ENCODE measurements around the gene SLC16A4. TPM values are rescaled to one million over a fixed set of nuclear protein-coding genes. Genes with fewer than 3 reads are reported as not detected.

The SLC16A4 gene
- total and polyA plus RNA-seq, 2 experiments from 2014 or later = 0.94 to 1.6 TPM

DNA sequence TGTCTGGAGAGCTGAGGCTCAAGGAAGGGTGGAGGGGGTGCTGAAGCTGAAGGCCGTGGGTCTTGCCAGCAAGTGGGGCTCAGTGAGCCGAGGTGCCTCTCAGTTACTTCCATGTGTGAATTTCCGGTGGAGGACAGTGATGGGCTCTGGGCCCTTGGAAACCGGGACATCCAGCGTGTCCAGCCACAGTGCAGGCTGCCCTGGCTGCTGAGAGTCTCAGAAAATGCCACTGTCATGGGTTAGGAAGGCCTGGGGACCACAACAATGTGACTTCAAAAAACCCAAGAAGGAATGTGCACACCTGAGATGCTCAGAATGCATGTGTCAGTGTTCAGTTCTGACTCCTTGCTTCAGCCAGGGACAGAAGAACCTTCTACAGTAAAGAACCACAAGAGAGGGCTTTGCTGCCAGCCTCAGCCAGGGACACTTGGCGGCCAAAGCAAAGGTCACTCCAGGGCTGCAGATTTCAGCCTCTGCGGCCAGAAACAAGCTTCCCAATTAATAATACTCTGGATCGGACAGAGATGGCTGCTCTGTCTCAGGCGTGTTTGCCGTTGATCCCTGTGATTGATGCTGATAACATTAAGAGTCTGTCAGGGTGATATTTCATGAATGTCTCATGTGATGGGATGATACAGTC is 29.3 kb upstream of the SLC16A4 start:
- TF ChIP-seq REST (IDR thresholded peaks at IDR 0.05; ENCODE audit: unreplicated experiment) (no peak), STAT1 (IDR thresholded peaks at IDR 0.05; ENCODE audit: unreplicated experiment) (no peak), ETS1 (IDR thresholded peaks at IDR 0.05) (no peak), ZNF331 (CRISPR knock-in tag; IDR thresholded peaks at IDR 0.05; ENCODE audit: low read depth) (no peak), CREB1 (CRISPR knock-in tag; IDR thresholded peaks at IDR 0.05; ENCODE audit: low read depth) (no peak), EZH2 (IDR thresholded peaks at IDR 0.05; ENCODE audit: low read depth, unreplicated experiment) (no peak), POLR2AphosphoS5 (IDR thresholded peaks at IDR 0.05; ENCODE audit: low read depth) (no peak), ZNF114 (CRISPR knock-in tag; IDR thresholded peaks at IDR 0.05) (no peak), JUNB (IDR thresholded peaks at IDR 0.05; ENCODE audit: unreplicated experiment) (no peak), EZH2phosphoT487 (IDR thresholded peaks at IDR 0.05; ENCODE audit: unreplicated experiment) (no peak), NANOG (IDR thresholded peaks at IDR 0.05; ENCODE audit: borderline replicate concordance) (no peak)
- TF ChIP-seq, protein P1, sequence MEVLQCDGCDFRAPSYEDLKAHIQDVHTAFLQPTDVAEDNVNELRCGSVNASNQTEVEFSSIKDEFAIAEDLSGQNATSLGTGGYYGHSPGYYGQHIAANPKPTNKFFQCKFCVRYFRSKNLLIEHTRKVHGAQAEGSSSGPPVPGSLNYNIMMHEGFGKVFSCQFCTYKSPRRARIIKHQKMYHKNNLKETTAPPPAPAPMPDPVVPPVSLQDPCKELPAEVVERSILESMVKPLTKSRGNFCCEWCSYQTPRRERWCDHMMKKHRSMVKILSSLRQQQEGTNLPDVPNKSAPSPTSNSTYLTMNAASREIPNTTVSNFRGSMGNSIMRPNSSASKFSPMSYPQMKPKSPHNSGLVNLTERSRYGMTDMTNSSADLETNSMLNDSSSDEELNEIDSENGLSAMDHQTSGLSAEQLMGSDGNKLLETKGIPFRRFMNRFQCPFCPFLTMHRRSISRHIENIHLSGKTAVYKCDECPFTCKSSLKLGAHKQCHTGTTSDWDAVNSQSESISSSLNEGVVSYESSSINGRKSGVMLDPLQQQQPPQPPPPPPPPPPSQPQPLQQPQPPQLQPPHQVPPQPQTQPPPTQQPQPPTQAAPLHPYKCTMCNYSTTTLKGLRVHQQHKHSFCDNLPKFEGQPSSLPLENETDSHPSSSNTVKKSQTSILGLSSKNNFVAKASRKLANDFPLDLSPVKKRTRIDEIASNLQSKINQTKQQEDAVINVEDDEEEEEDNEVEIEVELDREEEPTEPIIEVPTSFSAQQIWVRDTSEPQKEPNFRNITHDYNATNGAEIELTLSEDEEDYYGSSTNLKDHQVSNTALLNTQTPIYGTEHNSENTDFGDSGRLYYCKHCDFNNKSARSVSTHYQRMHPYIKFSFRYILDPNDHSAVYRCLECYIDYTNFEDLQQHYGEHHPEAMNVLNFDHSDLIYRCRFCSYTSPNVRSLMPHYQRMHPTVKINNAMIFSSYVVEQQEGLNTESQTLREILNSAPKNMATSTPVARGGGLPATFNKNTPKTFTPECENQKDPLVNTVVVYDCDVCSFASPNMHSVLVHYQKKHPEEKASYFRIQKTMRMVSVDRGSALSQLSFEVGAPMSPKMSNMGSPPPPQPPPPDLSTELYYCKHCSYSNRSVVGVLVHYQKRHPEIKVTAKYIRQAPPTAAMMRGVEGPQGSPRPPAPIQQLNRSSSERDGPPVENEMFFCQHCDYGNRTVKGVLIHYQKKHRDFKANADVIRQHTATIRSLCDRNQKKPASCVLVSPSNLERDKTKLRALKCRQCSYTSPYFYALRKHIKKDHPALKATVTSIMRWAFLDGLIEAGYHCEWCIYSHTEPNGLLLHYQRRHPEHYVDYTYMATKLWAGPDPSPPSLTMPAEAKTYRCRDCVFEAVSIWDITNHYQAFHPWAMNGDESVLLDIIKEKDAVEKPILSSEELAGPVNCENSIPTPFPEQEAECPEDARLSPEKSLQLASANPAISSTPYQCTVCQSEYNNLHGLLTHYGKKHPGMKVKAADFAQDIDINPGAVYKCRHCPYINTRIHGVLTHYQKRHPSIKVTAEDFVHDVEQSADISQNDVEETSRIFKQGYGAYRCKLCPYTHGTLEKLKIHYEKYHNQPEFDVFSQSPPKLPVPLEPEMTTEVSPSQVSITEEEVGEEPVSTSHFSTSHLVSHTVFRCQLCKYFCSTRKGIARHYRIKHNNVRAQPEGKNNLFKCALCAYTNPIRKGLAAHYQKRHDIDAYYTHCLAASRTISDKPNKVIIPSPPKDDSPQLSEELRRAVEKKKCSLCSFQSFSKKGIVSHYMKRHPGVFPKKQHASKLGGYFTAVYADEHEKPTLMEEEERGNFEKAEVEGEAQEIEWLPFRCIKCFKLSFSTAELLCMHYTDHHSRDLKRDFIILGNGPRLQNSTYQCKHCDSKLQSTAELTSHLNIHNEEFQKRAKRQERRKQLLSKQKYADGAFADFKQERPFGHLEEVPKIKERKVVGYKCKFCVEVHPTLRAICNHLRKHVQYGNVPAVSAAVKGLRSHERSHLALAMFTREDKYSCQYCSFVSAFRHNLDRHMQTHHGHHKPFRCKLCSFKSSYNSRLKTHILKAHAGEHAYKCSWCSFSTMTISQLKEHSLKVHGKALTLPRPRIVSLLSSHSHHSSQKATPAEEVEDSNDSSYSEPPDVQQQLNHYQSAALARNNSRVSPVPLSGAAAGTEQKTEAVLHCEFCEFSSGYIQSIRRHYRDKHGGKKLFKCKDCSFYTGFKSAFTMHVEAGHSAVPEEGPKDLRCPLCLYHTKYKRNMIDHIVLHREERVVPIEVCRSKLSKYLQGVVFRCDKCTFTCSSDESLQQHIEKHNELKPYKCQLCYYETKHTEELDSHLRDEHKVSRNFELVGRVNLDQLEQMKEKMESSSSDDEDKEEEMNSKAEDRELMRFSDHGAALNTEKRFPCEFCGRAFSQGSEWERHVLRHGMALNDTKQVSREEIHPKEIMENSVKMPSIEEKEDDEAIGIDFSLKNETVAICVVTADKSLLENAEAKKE (CRISPR knock-in tag; IDR thresholded peaks at IDR 0.05) = no peak
- TF ChIP-seq, protein P2, sequence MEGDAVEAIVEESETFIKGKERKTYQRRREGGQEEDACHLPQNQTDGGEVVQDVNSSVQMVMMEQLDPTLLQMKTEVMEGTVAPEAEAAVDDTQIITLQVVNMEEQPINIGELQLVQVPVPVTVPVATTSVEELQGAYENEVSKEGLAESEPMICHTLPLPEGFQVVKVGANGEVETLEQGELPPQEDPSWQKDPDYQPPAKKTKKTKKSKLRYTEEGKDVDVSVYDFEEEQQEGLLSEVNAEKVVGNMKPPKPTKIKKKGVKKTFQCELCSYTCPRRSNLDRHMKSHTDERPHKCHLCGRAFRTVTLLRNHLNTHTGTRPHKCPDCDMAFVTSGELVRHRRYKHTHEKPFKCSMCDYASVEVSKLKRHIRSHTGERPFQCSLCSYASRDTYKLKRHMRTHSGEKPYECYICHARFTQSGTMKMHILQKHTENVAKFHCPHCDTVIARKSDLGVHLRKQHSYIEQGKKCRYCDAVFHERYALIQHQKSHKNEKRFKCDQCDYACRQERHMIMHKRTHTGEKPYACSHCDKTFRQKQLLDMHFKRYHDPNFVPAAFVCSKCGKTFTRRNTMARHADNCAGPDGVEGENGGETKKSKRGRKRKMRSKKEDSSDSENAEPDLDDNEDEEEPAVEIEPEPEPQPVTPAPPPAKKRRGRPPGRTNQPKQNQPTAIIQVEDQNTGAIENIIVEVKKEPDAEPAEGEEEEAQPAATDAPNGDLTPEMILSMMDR (conservative IDR thresholded peaks at IDR 0.05; ENCODE audit: low read depth in 2 of 2) = no peak
- Mint-ChIP-seq H3K27me3 (ENCODE audit: insufficient read depth, low read depth, poor library complexity) (no peaks in the 10 kb centered on the region), H3K9me3 (peaks cover 12% of the 10 kb centered on the region; the same call in 1 of the 3 replicates), H3K4me1 (peaks cover 8% of the 10 kb centered on the region), H3K36me3 (ENCODE audit: low read depth) (peaks cover 9% of the 10 kb centered on the region; the same call in 2 of the 3 replicates), H3K4me3 (no peak overlapping the region), H3K27ac (no peak overlapping the region)
- peaks cover 11% of the 10 kb centered on the region for H3K4me1 ChIP-seq (ENCODE audit: insufficient read depth)
- no peak for DNase-seq (ENCODE audit: low spot score)
- no peak overlapping the region for H3K27ac ChIP-seq (ENCODE audit: low read depth)
- no peaks in the 10 kb centered on the region for H3F3A ChIP-seq (replicated peaks; ENCODE audit: low read depth)
- no peak for ATAC-seq
- H3K4me3 ChIP-seq = no peak overlapping the region
- H3K4me2 ChIP-seq = no peak overlapping the region
- H3K9me2 ChIP-seq (ENCODE audit: insufficient read depth) = no peaks in the 10 kb centered on the region
- H3K79me2 ChIP-seq (replicated peaks; ENCODE audit: insufficient read depth) = no peaks in the 10 kb centered on the region
- H3K36me3 ChIP-seq (ENCODE audit: insufficient read depth) = no peaks in the 10 kb centered on the region
- H3K27me3 ChIP-seq (ENCODE audit: insufficient read depth) = no peaks in the 10 kb centered on the region
- H2AFZ ChIP-seq = no peak overlapping the region
- H4K20me1 ChIP-seq (replicated peaks; ENCODE audit: insufficient read depth) = no peaks in the 10 kb centered on the region

Measured in GM23338 (cell line).